A673 (cell line): ENCODE results near the gene TBC1D19.
"Not testable (repeated sequence)": the region's sequence is repeated elsewhere in the genome, so short reads cannot be mapped to it uniquely, and the experiment has no call there.

Source experiments
- EZH2 ChIP-seq: fragments of 200-600 bp; sonication (generic); IDR thresholded peaks from 2 replicates; pipeline ENCODE4 v1.6.1; 2017; ENCODE audit warnings: borderline replicate concordance, low read depth, mild to moderate bottlenecking, mixed read lengths, antibody characterized with exemption, low read length; ENCODE audit not compliant: poor library complexity, severe bottlenecking
- TF ChIP-seq, protein P1 (sequence below): fragments of 300-800, 200-600 bp; sonication (generic); conservative IDR thresholded peaks from 2 replicates; pipeline ENCODE4 v1.5.1; 2017; ENCODE audit warnings: low read depth, mild to moderate bottlenecking, antibody characterized with exemption, low read length, moderate library complexity, mixed read lengths

DNA sequence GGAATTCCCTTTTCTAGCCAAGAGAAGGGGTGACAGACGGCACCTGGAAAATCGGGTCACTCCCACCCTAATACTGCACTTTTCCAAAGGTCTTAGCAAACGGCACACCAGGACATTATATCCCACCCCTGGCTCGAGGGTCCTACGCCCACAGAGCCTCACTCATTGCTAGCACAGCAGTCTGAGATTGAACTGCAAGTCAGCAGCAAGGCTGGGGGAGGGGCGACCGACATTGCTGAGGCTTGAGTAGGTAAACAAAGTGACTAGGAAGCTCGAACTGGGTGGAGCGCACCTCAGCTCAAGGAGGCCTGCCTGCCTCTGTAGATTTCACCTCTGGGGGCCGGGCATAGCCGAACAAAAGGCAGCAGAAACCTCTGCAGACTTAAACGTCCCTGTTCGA, 110.2 kb downstream of the TBC1D19 start:
- TF ChIP-seq EZH2: not testable (repeated sequence)
- TF ChIP-seq, protein P1, sequence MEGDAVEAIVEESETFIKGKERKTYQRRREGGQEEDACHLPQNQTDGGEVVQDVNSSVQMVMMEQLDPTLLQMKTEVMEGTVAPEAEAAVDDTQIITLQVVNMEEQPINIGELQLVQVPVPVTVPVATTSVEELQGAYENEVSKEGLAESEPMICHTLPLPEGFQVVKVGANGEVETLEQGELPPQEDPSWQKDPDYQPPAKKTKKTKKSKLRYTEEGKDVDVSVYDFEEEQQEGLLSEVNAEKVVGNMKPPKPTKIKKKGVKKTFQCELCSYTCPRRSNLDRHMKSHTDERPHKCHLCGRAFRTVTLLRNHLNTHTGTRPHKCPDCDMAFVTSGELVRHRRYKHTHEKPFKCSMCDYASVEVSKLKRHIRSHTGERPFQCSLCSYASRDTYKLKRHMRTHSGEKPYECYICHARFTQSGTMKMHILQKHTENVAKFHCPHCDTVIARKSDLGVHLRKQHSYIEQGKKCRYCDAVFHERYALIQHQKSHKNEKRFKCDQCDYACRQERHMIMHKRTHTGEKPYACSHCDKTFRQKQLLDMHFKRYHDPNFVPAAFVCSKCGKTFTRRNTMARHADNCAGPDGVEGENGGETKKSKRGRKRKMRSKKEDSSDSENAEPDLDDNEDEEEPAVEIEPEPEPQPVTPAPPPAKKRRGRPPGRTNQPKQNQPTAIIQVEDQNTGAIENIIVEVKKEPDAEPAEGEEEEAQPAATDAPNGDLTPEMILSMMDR: not testable (repeated sequence)
